A549 (cell line): Measurements from ENCODE around the gene PIK3R6. TPM values are rescaled to one million over a fixed set of nuclear protein-coding genes. Genes with fewer than 3 reads are reported as not detected.
A peak's percentile ranks its signal among the peaks of the same experiment; 100 is the strongest.

Experiments
- ATAC-seq, 2 experiments: fragments of 200-7000 bp in 1 of 2; fragments of >200 bp in 1 of 2; cut with Nextera tagmentation in 1 of 2; cut with Tn5 transposase in 1 of 2; 3 replicates each; pipeline versions ENCODE4 v1.8.0 to v1.9.1; 2018 to 2020; ENCODE audit warnings: mild to moderate bottlenecking in 1 of 2, moderate library complexity in 1 of 2
- CTCF ChIA-PET: fragments of 300-600 bp; sonication (Branson Sonifier 250); formaldehyde crosslinking; extraction: SDS; loops from one replicate; lab custom pipeline; 2021; ENCODE audit warnings: antibody characterized with exemption, inconsistent platforms; lab: Yijun Ruan, JAX
- POLR2A ChIA-PET: fragments of 350-600 bp; formaldehyde crosslinking; extraction: SDS; loops from one replicate; lab custom pipeline; 2021; ENCODE audit warnings: antibody characterized with exemption, inconsistent platforms; lab: Yijun Ruan, JAX
- DNase-seq, 2 experiments: peaks; one replicate each; pipeline versions ENCODE4 v3.0.0 to v3.0.0-alpha.2; 2011 to 2016; ENCODE audit warnings: low read depth in 1 of 2, low spot score in 1 of 2
- FAIRE-seq: peaks from 2 replicates; lab custom pipeline; 2011; peaks lifted over from hg19 to GRCh38; lab: Jason Lieb, UNC
- H3K27ac ChIP-seq, 2 experiments: fragments of >200 bp; sonication (Bioruptor Twin); formaldehyde crosslinking; 3 replicates each; pipeline ENCODE4 v1.5.1; 2016 to 2017
- H3K4me1 ChIP-seq: fragments of >200 bp; sonication (Bioruptor Twin); formaldehyde crosslinking; 3 replicates; pipeline ENCODE4 v1.6.1; 2016
- H3K4me2 ChIP-seq: fragments of >200 bp; sonication (Bioruptor Twin); formaldehyde crosslinking; 3 replicates; pipeline ENCODE4 v1.6.1; 2016
- H3K4me3 ChIP-seq: fragments of >200 bp; sonication (Bioruptor Twin); formaldehyde crosslinking; 3 replicates; pipeline ENCODE4 v1.5.1; 2016
- H3K9me3 ChIP-seq: fragments of >200 bp; sonication (Bioruptor Twin); formaldehyde crosslinking; 3 replicates; pipeline ENCODE4 v1.6.1; 2016
- BHLHE40 ChIP-seq: IDR thresholded peaks from 2 replicates; pipeline ENCODE4 v1.6.1; 2012; ENCODE audit warnings: low read depth, low read length, inconsistent platforms
- CHD2 ChIP-seq: fragments of 150-350 bp; IDR thresholded peaks from 2 replicates; pipeline ENCODE4 v1.6.1; 2014; ENCODE audit warnings: low read length; ENCODE audit not compliant: partially characterized antibody
- EHMT2 ChIP-seq: fragments of 200-600 bp; sonication (generic); IDR thresholded peaks from 2 replicates; pipeline ENCODE4 v1.6.1; 2016; ENCODE audit warnings: antibody characterized with exemption, low read depth, mild to moderate bottlenecking, moderate library complexity
- ESRRA ChIP-seq: fragments of 150-350 bp; IDR thresholded peaks from 2 replicates; pipeline ENCODE4 v1.6.1; 2014; ENCODE audit warnings: mild to moderate bottlenecking, low read length, borderline replicate concordance
- GATA3 ChIP-seq: IDR thresholded peaks from 2 replicates; pipeline ENCODE4 v1.6.1; 2012; ENCODE audit warnings: borderline replicate concordance
- HOXB13 ChIP-seq: fragments of 250-450 bp; sonication (Bioruptor Pico); IDR thresholded peaks from 2 replicates; pipeline ENCODE4 v1.5.0; 2020; ENCODE audit warnings: low read depth, mild to moderate bottlenecking, moderate library complexity
- HOXB5 ChIP-seq: fragments of 250-450 bp; sonication (Bioruptor Pico); IDR thresholded peaks from 2 replicates; pipeline ENCODE4 v1.5.0; 2020; ENCODE audit warnings: mild to moderate bottlenecking, moderate library complexity
- KDM5A ChIP-seq: fragments of 200-600 bp; sonication (generic); IDR thresholded peaks from 2 replicates; pipeline ENCODE4 v1.6.1; 2016; ENCODE audit warnings: antibody characterized with exemption, mild to moderate bottlenecking
- MAFK ChIP-seq: fragments of 450-650 bp; IDR thresholded peaks from 2 replicates; pipeline ENCODE4 v1.6.1; 2014; ENCODE audit not compliant: partially characterized antibody
- MAZ ChIP-seq: fragments of 150-350 bp; IDR thresholded peaks from 2 replicates; pipeline ENCODE4 v1.6.1; 2014; ENCODE audit warnings: antibody characterized with exemption, low read depth, low read length, borderline replicate concordance
- MYC ChIP-seq: IDR thresholded peaks from 2 replicates; pipeline ENCODE4 v1.6.1; 2012; ENCODE audit warnings: mild to moderate bottlenecking, inconsistent platforms, low read length, improper control_type of control experiment, borderline replicate concordance
- NFE2L2 ChIP-seq: fragments of 150-350 bp; conservative IDR thresholded peaks from 2 replicates; pipeline ENCODE4 v1.6.1; 2014; ENCODE audit warnings: low read length
- POLR2A ChIP-seq: IDR thresholded peaks from 2 replicates; pipeline ENCODE4 v1.6.1; 2012; ENCODE audit warnings: mild to moderate bottlenecking, low read length
- RFX5 ChIP-seq: fragments of 450-650 bp; IDR thresholded peaks from 2 replicates; pipeline ENCODE4 v1.7.1; 2014; ENCODE audit warnings: antibody characterized with exemption, mild to moderate bottlenecking, moderate library complexity
- TP53 ChIP-seq: fragments of 250-450 bp; sonication (Bioruptor Pico); IDR thresholded peaks from 2 replicates; pipeline ENCODE4 v1.5.0; 2021; ENCODE audit warnings: mild to moderate bottlenecking, moderate library complexity
- WGBS: methylation state at CpG from one replicate; pipeline ENCODE4 v1.1.6; 2017; ENCODE audit errors: missing lambda C conversion rate; 5-methylcytosine and 5-hydroxymethylcytosine counted together
- polyA plus RNA-seq, 4 experiments: library from polyadenylated mRNA; depleted of rRNA in 3 of 4; stranded (reverse); fragments of >200 nt; fragmentation: RNase III in 1 of 4; extraction: RNeasy Plus Mini Kit Qiagen cat#74134 plus additional on column Dnase treatment in 1 of 4; gene quantifications; 2 replicates in 3 of 4; 3 replicates in 1 of 4; pipeline ENCODE4 v1.2.3, GENCODE V29; 2011 to 2017
- TF ChIP-seq, protein P1 (sequence below): fragments of 150-350 bp; IDR thresholded peaks from 2 replicates; pipeline ENCODE4 v1.6.1; 2014; ENCODE audit warnings: low read depth, mild to moderate bottlenecking, low read length
- TF ChIP-seq, protein P2 (sequence below): IDR thresholded peaks from 2 replicates; pipeline ENCODE4 v1.6.1; 2012
- TF ChIP-seq, protein P3 (sequence below): IDR thresholded peaks from 2 replicates; pipeline ENCODE4 v1.6.1; 2012

PIK3R6 gene
- polyA plus RNA-seq, 2 of the 4 experiments (the other 2 are of a cell fraction), result not detected

DNA sequence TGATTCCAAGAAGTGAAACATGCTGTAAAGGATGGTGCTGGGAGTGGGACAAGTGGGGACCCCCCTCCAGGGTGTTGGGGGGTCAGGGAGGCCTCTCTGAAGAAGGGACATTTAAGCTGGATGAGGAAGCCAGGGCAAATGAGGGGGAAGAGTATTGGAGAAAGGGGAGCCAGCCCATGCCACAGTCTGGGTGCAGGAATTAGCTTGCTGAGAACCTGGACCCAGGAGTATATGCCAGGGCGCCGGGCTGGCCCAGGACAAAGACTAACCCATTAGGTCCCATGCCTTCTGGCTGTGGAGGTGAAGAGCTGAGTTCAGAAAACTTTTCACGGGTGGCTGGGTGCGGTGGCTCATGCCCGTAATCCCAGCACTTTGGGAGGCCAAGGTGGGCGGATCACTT lies 45.6 kb upstream of the PIK3R6 start (continued):
- no peak for TF ChIP-seq EHMT2
- TF ChIP-seq MAFK, result no peak
- TF ChIP-seq, all 56 proteins: peak for 0

DNA sequence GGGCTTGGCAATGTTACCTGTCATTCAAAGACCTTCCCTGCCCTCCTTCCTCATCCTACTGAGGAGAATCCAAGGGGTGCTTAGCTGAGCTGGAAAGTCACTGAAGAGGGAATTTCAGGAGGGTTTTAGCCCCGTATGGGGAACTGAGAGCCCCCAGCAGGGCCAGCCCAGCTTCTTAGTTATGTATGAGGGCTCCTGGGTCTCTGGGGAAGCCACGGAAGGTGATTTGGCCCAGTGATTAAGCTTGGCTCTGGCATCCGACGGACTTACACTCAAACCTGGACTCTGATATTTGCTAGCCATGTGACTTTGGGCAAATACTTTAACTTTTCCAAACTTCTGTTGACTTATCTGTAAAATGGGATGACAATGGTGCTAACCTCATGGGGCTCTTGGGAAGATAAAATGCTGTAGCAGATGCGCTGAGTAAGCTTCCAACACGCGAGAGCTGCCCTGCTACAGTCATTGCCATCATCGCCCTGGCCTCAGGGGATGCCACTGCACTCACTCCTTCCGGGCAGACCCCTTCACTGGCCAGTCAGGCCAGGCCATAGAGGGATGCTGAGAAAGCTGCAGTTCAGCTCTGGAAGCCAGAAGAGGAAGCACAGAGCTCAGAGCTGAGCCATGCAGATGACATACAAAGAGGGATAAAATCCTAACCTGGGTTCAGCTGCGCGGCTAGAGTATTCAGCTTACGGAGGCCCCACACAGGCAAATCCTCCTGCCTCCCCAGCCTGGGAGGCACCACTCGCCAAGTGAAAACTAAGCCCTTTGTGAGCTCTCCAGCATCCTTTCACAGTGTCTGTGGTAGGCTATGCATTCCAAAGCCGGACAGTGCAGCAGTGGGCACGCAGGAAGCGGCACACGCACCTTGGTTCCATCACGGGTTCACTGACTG lies 44.9 kb upstream of the PIK3R6 start:
- peaks cover 15% of the 10 kb centered on the region; the same call in 2 of the 3 replicates for H3K9me3 ChIP-seq
- DNase-seq (no peak), ATAC-seq (no peak), FAIRE-seq (no peak)
- H3K27ac ChIP-seq, result no peak overlapping the region
- no peak for TF ChIP-seq RFX5
- TF ChIP-seq CHD2, result no peak
- TF ChIP-seq EHMT2, result no peak
- TF ChIP-seq BHLHE40, result no peak
- no peak overlapping the region for H3K4me2 ChIP-seq
- ChIA-PET POLR2A (no interaction called here), CTCF (interaction anchor here (0.9 to 9.5 kb wide), 6 partner anchors 10 to 86 kb away, joined by 3 to 58 read pairs (median 5); no protein-coding TSS in a partner anchor)
- WGBS, result 42% methylated on average over 18 of the region's 18 CpGs
- H3K4me3 ChIP-seq, result no peak overlapping the region
- H3K4me1 ChIP-seq, result no peaks in the 10 kb centered on the region

DNA sequence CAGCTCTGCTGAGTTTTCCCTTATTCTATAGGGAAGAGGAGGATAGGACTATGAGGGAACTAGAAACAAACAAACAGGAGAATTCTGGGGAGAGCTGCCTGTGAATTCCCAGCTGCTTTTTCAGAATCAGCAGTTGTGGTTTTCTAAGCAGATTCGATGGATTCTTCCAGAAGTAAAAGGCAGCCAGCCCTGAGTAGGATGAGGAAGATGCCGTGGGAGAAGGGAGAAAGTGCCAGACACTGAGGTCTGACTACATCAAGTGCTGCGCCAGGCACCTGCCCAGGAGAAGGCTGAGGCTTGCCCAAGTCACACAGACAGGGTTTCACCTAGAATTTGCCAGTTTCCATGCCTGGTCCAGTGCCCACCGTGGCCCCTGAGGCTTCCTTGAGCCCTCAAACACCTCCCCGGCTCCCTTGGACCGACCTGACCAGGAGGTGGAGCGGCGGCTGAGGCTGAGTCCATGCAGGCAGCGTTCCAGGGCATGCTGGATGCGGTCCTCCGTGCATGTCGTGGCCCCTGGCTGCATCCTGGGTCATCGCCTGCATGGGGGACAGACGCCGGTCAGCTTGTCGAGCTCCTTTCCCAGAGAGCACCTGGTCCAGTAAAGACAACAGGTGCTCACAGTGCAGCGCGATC lies 43.6 kb upstream of the PIK3R6 start:
- H3K27ac ChIP-seq, result no peak overlapping the region
- POLR2A ChIA-PET, result no interaction called here
- 0 out of 3 replicates have a peak, but pooled peaks cover 4% of the 10 kb centered on the region for H3K9me3 ChIP-seq
- peak; percentile 18 to 23; a peak in 1 of 6 replicates for ATAC-seq
- FAIRE-seq, result no peak
- CTCF ChIA-PET, result interaction anchor here (0.9 to 9.5 kb wide), 7 partner anchors 10 to 87 kb away, joined by 3 to 58 read pairs (median 8); no protein-coding TSS in a partner anchor
- H3K4me1 ChIP-seq, result no peaks in the 10 kb centered on the region
- H3K4me2 ChIP-seq, result no peak overlapping the region
- TF ChIP-seq POLR2A (no peak), NFE2L2 (no peak), MAZ (no peak), MYC (no peak), HOXB13 (CRISPR knock-in tag) (no peak), GATA3 (no peak), TP53 (no peak), HOXB5 (CRISPR knock-in tag) (no peak), EHMT2 (no peak), ESRRA (no peak), MAFK (no peak), KDM5A (no peak)
- TF ChIP-seq, protein P1, sequence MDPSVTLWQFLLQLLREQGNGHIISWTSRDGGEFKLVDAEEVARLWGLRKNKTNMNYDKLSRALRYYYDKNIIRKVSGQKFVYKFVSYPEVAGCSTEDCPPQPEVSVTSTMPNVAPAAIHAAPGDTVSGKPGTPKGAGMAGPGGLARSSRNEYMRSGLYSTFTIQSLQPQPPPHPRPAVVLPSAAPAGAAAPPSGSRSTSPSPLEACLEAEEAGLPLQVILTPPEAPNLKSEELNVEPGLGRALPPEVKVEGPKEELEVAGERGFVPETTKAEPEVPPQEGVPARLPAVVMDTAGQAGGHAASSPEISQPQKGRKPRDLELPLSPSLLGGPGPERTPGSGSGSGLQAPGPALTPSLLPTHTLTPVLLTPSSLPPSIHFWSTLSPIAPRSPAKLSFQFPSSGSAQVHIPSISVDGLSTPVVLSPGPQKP, result no peak
- TF ChIP-seq, protein P2, sequence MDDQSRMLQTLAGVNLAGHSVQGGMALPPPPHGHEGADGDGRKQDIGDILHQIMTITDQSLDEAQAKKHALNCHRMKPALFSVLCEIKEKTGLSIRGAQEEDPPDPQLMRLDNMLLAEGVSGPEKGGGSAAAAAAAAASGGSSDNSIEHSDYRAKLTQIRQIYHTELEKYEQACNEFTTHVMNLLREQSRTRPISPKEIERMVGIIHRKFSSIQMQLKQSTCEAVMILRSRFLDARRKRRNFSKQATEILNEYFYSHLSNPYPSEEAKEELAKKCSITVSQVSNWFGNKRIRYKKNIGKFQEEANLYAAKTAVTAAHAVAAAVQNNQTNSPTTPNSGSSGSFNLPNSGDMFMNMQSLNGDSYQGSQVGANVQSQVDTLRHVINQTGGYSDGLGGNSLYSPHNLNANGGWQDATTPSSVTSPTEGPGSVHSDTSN, result no peak
- TF ChIP-seq, protein P3, sequence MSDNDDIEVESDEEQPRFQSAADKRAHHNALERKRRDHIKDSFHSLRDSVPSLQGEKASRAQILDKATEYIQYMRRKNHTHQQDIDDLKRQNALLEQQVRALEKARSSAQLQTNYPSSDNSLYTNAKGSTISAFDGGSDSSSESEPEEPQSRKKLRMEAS, result no peak
- DNase-seq, result no peak
- no peak overlapping the region for H3K4me3 ChIP-seq
- 26% methylated on average over 10 of the region's 18 CpGs for WGBS
